IMR-90 (cell line): ENCODE results near the gene ITGB2. TPM values are rescaled to one million over a fixed set of nuclear protein-coding genes. Genes with fewer than 3 reads are reported as not detected.

ENCODE experiments used
- ATAC-seq: fragments of 200-7000 bp; cut with Tn5 transposase; 2 replicates; pipeline ENCODE4 v1.9.1; 2020; ENCODE audit warnings: low read depth, mild to moderate bottlenecking, moderate library complexity
- BruUV-seq: library from RNA; stranded (reverse); fragments of 400-500 nt; replicated peaks from 2 replicates; lab custom pipeline; 2021; lab: Mats Ljungman, UMichigan
- CTCF ChIA-PET: fragments of 300-600 bp; formaldehyde crosslinking; extraction: SDS; loops from one replicate; lab custom pipeline; 2021; ENCODE audit warnings: antibody characterized with exemption; lab: Yijun Ruan, JAX
- POLR2A ChIA-PET: fragments of 300-600 bp; sonication (Branson Sonifier 250); formaldehyde crosslinking; loops from one replicate; lab custom pipeline; 2022; ENCODE audit warnings: antibody characterized with exemption; ENCODE audit not compliant: unreplicated experiment; lab: Charles Lee
- DNase-seq: peaks from one replicate; pipeline ENCODE4 v3.0.0; 2013
- H2AFZ ChIP-seq: replicated peaks from 2 replicates; pipeline ENCODE3; 2013; ENCODE audit warnings: low read length, mild to moderate bottlenecking; ENCODE audit not compliant: poor library complexity
- H2AK5ac ChIP-seq: 2 replicates; pipeline ENCODE4 v1.6.1; 2013; ENCODE audit warnings: low read depth, low read length, inconsistent platforms
- H2AK9ac ChIP-seq: replicated peaks from 2 replicates; pipeline ENCODE3; 2013; ENCODE audit warnings: mild to moderate bottlenecking, low read depth, low read length, moderate library complexity; ENCODE audit not compliant: poor library complexity
- H2BK120ac ChIP-seq: 2 replicates; pipeline ENCODE4 v1.6.1; 2013; ENCODE audit warnings: low read depth, low read length, inconsistent platforms
- H2BK15ac ChIP-seq: 3 replicates; pipeline ENCODE4 v1.6.1; 2013; ENCODE audit warnings: low read depth, low read length, inconsistent platforms
- H2BK20ac ChIP-seq: 2 replicates; pipeline ENCODE4 v1.6.1; 2013; ENCODE audit warnings: low read depth, mild to moderate bottlenecking, inconsistent platforms, low read length, moderate library complexity
- H2BK5ac ChIP-seq: 2 replicates; pipeline ENCODE4 v1.6.1; 2013; ENCODE audit warnings: mild to moderate bottlenecking, low read depth, low read length, inconsistent platforms; ENCODE audit not compliant: poor library complexity, severe bottlenecking
- H3K14ac ChIP-seq: replicated peaks from 2 replicates; pipeline ENCODE4 v1.6.1; 2013; ENCODE audit warnings: low read depth, low read length, inconsistent platforms
- H3K18ac ChIP-seq: 2 replicates; pipeline ENCODE4 v1.6.1; 2013; ENCODE audit warnings: low read depth, low read length, control low read depth
- H3K23ac ChIP-seq: 2 replicates; pipeline ENCODE4 v1.6.1; 2013; ENCODE audit warnings: low read depth, low read length, inconsistent platforms
- H3K27ac ChIP-seq: 2 replicates; pipeline ENCODE4 v1.5.1; 2013; ENCODE audit warnings: mild to moderate bottlenecking, control low read depth, low read length; ENCODE audit not compliant: insufficient read depth
- H3K27me3 ChIP-seq: 2 replicates; pipeline ENCODE4 v1.6.1; 2013; ENCODE audit warnings: low read length; ENCODE audit not compliant: control insufficient read depth, insufficient read depth
- H3K36me3 ChIP-seq: 2 replicates; pipeline ENCODE4 v1.6.1; 2013; ENCODE audit warnings: low read length, mixed read lengths; ENCODE audit not compliant: control insufficient read depth, insufficient read depth
- H3K4ac ChIP-seq: 2 replicates; pipeline ENCODE4 v1.6.1; 2013; ENCODE audit warnings: low read depth, low read length, inconsistent platforms
- H3K4me1 ChIP-seq: 2 replicates; pipeline ENCODE4 v1.6.1; 2013; ENCODE audit warnings: low read length, mixed read lengths; ENCODE audit not compliant: control insufficient read depth, insufficient read depth
- H3K4me2 ChIP-seq: 2 replicates; pipeline ENCODE4 v1.6.1; 2013; ENCODE audit warnings: low read depth, mild to moderate bottlenecking, control low read depth, low read length, moderate library complexity
- H3K4me3 ChIP-seq: 2 replicates; pipeline ENCODE4 v1.5.1; 2013; ENCODE audit warnings: low read depth, mild to moderate bottlenecking, control low read depth, low read length, moderate library complexity; ENCODE audit not compliant: insufficient read depth
- H3K56ac ChIP-seq: 2 replicates; pipeline ENCODE4 v1.6.1; 2013; ENCODE audit warnings: low read length, inconsistent platforms; ENCODE audit not compliant: insufficient read depth; ENCODE audit errors: extremely low read depth
- H3K79me1 ChIP-seq, 2 experiments: 2 replicates each; pipeline ENCODE4 v1.6.1; 2013; ENCODE audit warnings: low read length in 2 of 2, inconsistent platforms in 1 of 2, low read depth in 1 of 2
- H3K9ac ChIP-seq: 2 replicates; pipeline ENCODE4 v1.6.1; 2013; ENCODE audit warnings: low read depth, low read length, control low read depth
- H3K9me1 ChIP-seq: 2 replicates; pipeline ENCODE4 v1.6.1; 2013; ENCODE audit warnings: low read length, inconsistent platforms; ENCODE audit not compliant: insufficient read depth
- H3K9me3 ChIP-seq: 2 replicates; pipeline ENCODE4 v1.6.1; 2013; ENCODE audit warnings: low read length; ENCODE audit not compliant: control insufficient read depth, insufficient read depth
- H4K20me1 ChIP-seq: 2 replicates; pipeline ENCODE4 v1.6.1; 2013; ENCODE audit warnings: low read length, inconsistent platforms; ENCODE audit not compliant: insufficient read depth
- H4K5ac ChIP-seq: 2 replicates; pipeline ENCODE4 v1.6.1; 2013; ENCODE audit warnings: mild to moderate bottlenecking, low read depth, low read length, control low read depth
- H4K8ac ChIP-seq, 2 experiments: 2 replicates each; pipeline ENCODE4 v1.6.1; 2013; ENCODE audit warnings: low read depth in 2 of 2, low read length in 2 of 2, control low read depth in 1 of 2, inconsistent platforms in 1 of 2
- H4K91ac ChIP-seq: 2 replicates; pipeline ENCODE4 v1.6.1; 2013; ENCODE audit warnings: low read depth, low read length, inconsistent platforms; ENCODE audit not compliant: insufficient read depth
- CHD1 ChIP-seq: IDR thresholded peaks from 2 replicates; pipeline ENCODE4 v1.6.1; 2012; ENCODE audit warnings: low read depth, low read length, improper control_type of control experiment
- ELK1 ChIP-seq: fragments of 150-350 bp; IDR thresholded peaks from 2 replicates; pipeline ENCODE4 v1.6.1; 2016; ENCODE audit warnings: low read depth, mild to moderate bottlenecking, low read length, moderate library complexity, borderline replicate concordance
- FOS ChIP-seq: fragments of 150-350 bp; IDR thresholded peaks from 2 replicates; pipeline ENCODE4 v1.6.1; 2016; ENCODE audit warnings: low read depth, low read length
- MAFK ChIP-seq: IDR thresholded peaks from 2 replicates; pipeline ENCODE4 v1.6.1; 2012; ENCODE audit warnings: low read depth, low read length, improper control_type of control experiment
- MAZ ChIP-seq: IDR thresholded peaks from 2 replicates; pipeline ENCODE4 v1.6.1; 2012; ENCODE audit warnings: low read depth, mild to moderate bottlenecking, low read length, improper control_type of control experiment, moderate library complexity, borderline replicate concordance
- MXI1 ChIP-seq: IDR thresholded peaks from 2 replicates; pipeline ENCODE4 v1.6.1; 2012; ENCODE audit warnings: low read depth, mild to moderate bottlenecking, low read length, moderate library complexity, borderline replicate concordance
- NFE2L2 ChIP-seq: fragments of 150-350 bp; IDR thresholded peaks from 2 replicates; pipeline ENCODE4 v1.6.1; 2016; ENCODE audit warnings: low read depth, mild to moderate bottlenecking, low read length
- POLR2A ChIP-seq: IDR thresholded peaks from 2 replicates; pipeline ENCODE4 v1.6.1; 2012; ENCODE audit warnings: mild to moderate bottlenecking, low read depth, low read length
- RAD21 ChIP-seq: IDR thresholded peaks from 2 replicates; pipeline ENCODE4 v1.6.1; 2012; ENCODE audit warnings: low read length, improper control_type of control experiment
- RCOR1 ChIP-seq: IDR thresholded peaks from 2 replicates; pipeline ENCODE4 v1.6.1; 2012; ENCODE audit warnings: mild to moderate bottlenecking, low read length, improper control_type of control experiment; ENCODE audit not compliant: insufficient replicate concordance
- RFX5 ChIP-seq: IDR thresholded peaks from 2 replicates; pipeline ENCODE4 v1.8.0; 2012; ENCODE audit warnings: low read depth, mild to moderate bottlenecking, low read length, moderate library complexity
- SMC3 ChIP-seq: fragments of 150-350 bp; IDR thresholded peaks from 2 replicates; pipeline ENCODE4 v1.6.1; 2016; ENCODE audit warnings: low read depth, mild to moderate bottlenecking, antibody characterized with exemption, low read length, moderate library complexity
- WGBS, 2 experiments: methylation state at CpG; one replicate each; pipeline versions ENCODE4 v1.1.5 to v1.1.7; 2013; ENCODE audit warnings: missing lambda C conversion rate in 2 of 2; ENCODE audit not compliant: insufficient read length in 1 of 2; ENCODE audit errors: extremely low coverage in 2 of 2; 5-methylcytosine and 5-hydroxymethylcytosine counted together
- dilution Hi-C: fragments of 300-500 bp; cut with HindIII; formaldehyde crosslinking; loops from one replicate; pipeline ENCODE4 v1.14.3; 2018; ENCODE audit warnings: low sequenced_read_pairs; ENCODE audit not compliant: unreplicated experiment
- in situ Hi-C: fragments of 300-500 bp; cut with MboI; formaldehyde crosslinking; loops from 3 replicates; pipeline ENCODE4 v1.14.3; 2019; ENCODE audit warnings: low sequenced_read_pairs, inconsistent platforms, mixed read lengths
- intact Hi-C: fragments of 100-400 bp; cut with micrococcal nuclease; formaldehyde crosslinking; loops from 2 replicates; pipeline ENCODE4 v1.10.0; 2022
- polyA plus RNA-seq, 3 experiments: library from polyadenylated mRNA; depleted of rRNA; stranded (reverse); fragments of >200 nt; gene quantifications; 2 replicates each; pipeline ENCODE4 v1.2.3, GENCODE V29; 2012; ENCODE audit warnings: low replicate concordance in 1 of 3
- total RNA-seq: library from RNA; depleted of rRNA; stranded (reverse); fragments of >200 nt; gene quantifications from 2 replicates; pipeline ENCODE4 v1.2.3, GENCODE V29; 2012
- TF ChIP-seq, protein P1 (sequence below): conservative IDR thresholded peaks from 2 replicates; pipeline ENCODE4 v1.5.1; 2012; ENCODE audit warnings: mild to moderate bottlenecking, low read depth, low read length, improper control_type of control experiment
- TF ChIP-seq, protein P2 (sequence below): fragments of 150-350 bp; IDR thresholded peaks from 2 replicates; pipeline ENCODE4 v1.6.1; 2017; ENCODE audit warnings: mild to moderate bottlenecking, antibody characterized with exemption, low read length, low read depth

Gene ITGB2
- total and polyA plus RNA-seq, 2 of the 4 experiments (the other 2 are of a cell fraction), result 0.14 TPM; not detected in 1

DNA sequence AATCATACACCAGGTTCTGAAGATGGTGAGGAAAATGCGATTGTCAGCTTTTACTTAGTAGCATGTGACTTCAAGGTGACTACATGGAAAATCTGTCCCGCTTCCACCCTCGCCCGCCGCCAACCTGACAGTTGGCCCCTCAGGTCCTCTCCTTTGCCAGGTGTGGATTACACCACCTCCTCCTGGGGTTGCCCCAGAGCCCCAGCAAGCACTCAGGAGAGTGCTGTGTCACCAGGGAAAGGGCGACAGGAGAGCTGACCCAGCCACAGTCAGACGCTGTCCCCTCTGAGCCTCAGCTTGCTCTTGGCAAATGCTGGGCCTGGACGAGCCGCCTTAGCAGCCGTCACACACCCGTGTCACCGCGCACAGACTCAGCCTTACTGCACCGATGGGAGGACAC lies 65.1 kb downstream of the ITGB2 start:
- H4K91ac ChIP-seq, result no peak overlapping the region
- no peak overlapping the region for H2AK9ac ChIP-seq
- H3K27me3 ChIP-seq, result no peaks in the 10 kb centered on the region
- H2BK5ac ChIP-seq, result no peak overlapping the region
- H3K27ac ChIP-seq, result no peak overlapping the region
- no peak overlapping the region for H2AFZ ChIP-seq
- H3K14ac ChIP-seq, result no peak overlapping the region
- no peaks in the 10 kb centered on the region for H3K9me3 ChIP-seq
- H3K36me3 ChIP-seq, result peaks cover 68% of the 10 kb centered on the region
- DNase-seq, result no peak
- no peaks in the 10 kb centered on the region for H3K4me1 ChIP-seq
- in situ Hi-C loops, result no loop called here
- POLR2A ChIA-PET, result no interaction called here
- H3K18ac ChIP-seq, result no peak overlapping the region
- TF ChIP-seq FOS (no peak), MXI1 (no peak), RFX5 (no peak), ELK1 (no peak), CHD1 (no peak), POLR2A (no peak), MAFK (no peak), RCOR1 (no peak), RAD21 (no peak), SMC3 (no peak), MAZ (no peak), NFE2L2 (no peak)
- TF ChIP-seq, protein P1, sequence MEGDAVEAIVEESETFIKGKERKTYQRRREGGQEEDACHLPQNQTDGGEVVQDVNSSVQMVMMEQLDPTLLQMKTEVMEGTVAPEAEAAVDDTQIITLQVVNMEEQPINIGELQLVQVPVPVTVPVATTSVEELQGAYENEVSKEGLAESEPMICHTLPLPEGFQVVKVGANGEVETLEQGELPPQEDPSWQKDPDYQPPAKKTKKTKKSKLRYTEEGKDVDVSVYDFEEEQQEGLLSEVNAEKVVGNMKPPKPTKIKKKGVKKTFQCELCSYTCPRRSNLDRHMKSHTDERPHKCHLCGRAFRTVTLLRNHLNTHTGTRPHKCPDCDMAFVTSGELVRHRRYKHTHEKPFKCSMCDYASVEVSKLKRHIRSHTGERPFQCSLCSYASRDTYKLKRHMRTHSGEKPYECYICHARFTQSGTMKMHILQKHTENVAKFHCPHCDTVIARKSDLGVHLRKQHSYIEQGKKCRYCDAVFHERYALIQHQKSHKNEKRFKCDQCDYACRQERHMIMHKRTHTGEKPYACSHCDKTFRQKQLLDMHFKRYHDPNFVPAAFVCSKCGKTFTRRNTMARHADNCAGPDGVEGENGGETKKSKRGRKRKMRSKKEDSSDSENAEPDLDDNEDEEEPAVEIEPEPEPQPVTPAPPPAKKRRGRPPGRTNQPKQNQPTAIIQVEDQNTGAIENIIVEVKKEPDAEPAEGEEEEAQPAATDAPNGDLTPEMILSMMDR, result no peak
- TF ChIP-seq, protein P2, sequence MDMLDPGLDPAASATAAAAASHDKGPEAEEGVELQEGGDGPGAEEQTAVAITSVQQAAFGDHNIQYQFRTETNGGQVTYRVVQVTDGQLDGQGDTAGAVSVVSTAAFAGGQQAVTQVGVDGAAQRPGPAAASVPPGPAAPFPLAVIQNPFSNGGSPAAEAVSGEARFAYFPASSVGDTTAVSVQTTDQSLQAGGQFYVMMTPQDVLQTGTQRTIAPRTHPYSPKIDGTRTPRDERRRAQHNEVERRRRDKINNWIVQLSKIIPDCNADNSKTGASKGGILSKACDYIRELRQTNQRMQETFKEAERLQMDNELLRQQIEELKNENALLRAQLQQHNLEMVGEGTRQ, result no peak
- H2BK20ac ChIP-seq, result no peak overlapping the region
- WGBS, 2 experiments, result 100% methylated on average over 6 of the region's 14 CpGs; no CpG with 5 or more reads in 1 of the 2 experiments
- H3K9me1 ChIP-seq, result peaks cover 5% of the 10 kb centered on the region; the same call in 1 of the 2 replicates
- dilution Hi-C loops, result no loop called here
- H4K5ac ChIP-seq, result no peak overlapping the region
- H3K4me3 ChIP-seq, result no peak overlapping the region
- H2AK5ac ChIP-seq, result no peak overlapping the region
- H4K20me1 ChIP-seq, result peaks cover 70% of the 10 kb centered on the region
- H3K9ac ChIP-seq, result no peak overlapping the region
- BruUV-seq, result no TSS peak
- no peak overlapping the region for H2BK15ac ChIP-seq
- CTCF ChIA-PET, result no interaction called here
- H3K79me1 ChIP-seq, result peaks cover 68 to 85% of the 10 kb centered on the region in 2 experiments
- no peak overlapping the region for H4K8ac ChIP-seq
- H3K4me2 ChIP-seq, result no peak overlapping the region
- no peak overlapping the region for H3K23ac ChIP-seq
- no peak overlapping the region for H2BK120ac ChIP-seq
- intact Hi-C loops, result no loop called here
- no peak for ATAC-seq
- no peak overlapping the region for H3K4ac ChIP-seq
- no peak overlapping the region for H3K56ac ChIP-seq
